Stimulated activated CD4-positive, alpha-beta T cell treated with anti-CD3 and anti-CD28 coated beads, TNF-alpha, amount 100 ng/mL, for 48 hours (primary cell): ENCODE results near the gene SMYD3.

ENCODE experiments used
- DNase-seq, 3 donors: peaks; one replicate each; pipeline ENCODE4 v3.0.0-alpha.2; 2020; ENCODE audit warnings: low read depth in 3 of 3

Gene SMYD3

GRCh38 chr1:246147524-246148461, 359.3 kb downstream of the SMYD3 start:
- DNase-seq, result no peak

DNA sequence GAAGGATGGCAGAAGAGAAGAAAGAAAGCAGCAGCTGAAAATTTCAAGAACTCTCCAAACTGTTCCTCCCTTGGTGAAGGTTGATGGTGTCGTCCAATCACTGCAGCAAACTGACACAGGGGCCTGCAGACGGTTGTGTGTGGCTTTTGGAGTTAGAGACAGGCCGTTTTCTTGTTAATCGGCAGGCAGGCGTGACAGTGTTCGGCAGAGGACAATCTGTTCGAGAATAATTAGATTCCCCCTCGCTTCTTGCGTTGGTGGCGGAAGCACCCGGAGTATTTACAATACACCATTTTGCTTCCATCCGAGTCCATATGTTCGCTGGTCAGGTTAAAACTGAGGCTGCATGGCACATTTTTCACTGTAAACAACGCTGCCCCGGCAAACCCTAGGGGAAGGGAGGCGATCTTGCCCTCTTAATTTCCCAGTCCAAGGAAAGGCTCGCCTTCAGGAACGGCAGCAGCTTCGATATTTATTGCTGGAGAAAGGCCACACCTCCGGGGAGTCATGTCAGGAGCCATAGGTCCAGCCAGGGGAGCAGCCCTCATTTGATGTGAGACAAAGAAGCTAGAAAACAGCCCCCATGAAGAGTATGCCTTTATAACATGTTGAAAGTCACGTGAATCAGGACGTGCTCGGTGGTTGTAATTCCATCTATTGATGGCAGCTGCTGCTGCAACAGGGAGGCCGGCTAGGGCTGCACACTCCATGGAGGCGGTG, 360.1 kb downstream of the SMYD3 start:
- DNase-seq, result no peak

DNA sequence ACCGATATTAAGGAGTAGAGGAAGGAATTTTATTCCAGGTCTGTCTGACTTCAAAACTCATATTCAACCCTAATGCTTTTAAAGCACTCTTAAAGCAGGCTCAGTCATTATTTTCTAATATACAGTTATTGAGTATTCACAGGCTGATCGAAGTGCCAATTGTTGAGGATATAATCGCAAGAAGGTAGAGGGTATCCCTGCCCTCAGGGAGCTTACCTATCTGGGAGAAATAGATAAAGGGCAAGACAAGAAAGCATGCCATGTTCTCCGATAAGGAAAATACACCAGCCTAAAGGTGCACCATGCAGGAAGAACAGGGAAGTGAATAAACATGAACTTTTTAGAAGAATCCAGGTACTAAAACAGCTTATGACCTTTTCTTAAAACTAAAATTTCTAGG, 361.2 kb downstream of the SMYD3 start:
- DNase-seq, result no peak

DNA sequence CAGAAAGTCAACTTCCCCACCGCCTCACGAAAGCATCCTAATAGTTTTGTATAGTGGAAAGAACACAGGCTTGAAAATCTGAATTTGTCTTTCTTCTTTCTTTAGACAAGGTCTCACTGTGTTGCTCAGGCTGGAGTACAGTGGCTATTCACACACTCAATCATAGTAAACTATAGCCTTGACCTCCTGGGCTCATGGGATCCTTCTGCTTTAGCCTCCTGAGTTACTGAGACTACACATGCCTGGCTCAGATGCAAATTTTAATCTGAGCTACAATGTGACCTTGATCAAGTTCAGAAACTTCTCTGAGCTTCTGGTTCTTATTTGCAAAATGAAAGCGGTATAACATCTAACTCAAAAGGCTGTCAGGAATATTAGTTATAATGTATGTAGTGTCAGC, 362.1 kb downstream of the SMYD3 start:
- no peak for DNase-seq

DNA sequence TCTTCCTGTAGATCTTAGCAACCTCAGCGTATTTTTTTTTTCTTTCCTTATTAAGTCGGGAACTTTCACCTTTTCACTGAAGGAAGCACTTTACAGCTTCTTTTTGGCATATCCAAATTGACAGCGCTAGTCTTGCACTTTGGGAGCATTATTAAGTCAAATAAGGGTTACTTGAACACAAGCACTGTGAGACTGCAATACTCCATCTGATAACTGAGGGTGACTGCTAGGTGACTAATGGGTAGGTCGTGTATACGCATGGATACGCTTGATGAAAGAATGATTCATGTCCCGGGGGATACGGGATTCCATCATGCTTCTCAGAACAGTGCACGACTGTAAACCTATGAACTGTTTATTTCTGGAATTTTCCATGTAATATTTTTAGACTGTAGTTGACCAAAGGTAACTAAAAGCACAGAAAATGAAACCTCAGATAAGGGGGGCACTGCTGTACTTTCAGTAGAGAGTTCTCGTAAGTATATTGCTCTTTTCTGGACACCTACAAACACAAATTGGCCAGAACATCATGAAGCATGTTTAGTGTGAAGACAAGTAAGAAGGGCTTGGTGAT, 364.7 kb downstream of the SMYD3 start:
- DNase-seq, result no peak

- DNase-seq, result no peak
Observed at GRCh38 chr1:246141306-246141705, 365.8 kb downstream of the SMYD3 start.

DNA sequence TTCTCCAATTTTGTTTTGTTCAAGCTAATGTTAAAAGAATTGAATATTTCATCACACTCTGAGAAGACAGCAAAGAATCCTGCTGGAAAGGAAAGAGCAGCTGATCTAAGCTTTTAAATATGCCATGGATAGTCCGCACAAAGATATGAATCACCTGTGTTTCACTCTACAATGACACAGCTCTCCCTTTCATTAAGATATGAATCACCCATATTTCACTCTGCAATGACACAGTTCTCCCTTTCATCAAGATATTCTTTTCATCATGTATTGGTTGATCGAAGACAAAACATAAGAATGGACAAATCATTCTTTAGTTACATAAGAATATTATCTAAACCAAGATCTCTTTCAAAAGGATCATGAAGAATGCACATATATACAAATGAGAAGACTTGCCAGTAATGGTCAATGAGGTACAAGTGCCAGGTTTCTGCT, 367.3 kb downstream of the SMYD3 start:
- DNase-seq, result no peak

DNA sequence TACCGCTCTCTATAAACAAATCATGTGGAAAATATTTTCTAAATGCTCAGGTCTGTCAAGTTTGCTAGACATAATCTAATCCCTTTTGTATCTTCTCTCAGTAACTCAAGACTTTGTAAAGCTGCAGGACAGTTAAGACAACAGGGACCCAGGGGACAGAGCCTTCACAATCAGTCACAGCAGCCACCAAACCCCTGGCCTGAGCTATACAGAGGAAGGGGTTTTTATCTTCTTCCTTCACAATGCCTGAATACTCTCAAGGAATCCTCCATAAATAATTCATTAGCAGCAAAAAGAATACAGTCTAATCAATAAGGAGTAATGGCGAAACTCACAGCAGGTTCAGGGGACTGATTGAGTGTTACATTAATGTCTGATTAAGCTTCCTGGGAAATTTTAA, 368.3 kb downstream of the SMYD3 start:
- DNase-seq, result no peak

DNA sequence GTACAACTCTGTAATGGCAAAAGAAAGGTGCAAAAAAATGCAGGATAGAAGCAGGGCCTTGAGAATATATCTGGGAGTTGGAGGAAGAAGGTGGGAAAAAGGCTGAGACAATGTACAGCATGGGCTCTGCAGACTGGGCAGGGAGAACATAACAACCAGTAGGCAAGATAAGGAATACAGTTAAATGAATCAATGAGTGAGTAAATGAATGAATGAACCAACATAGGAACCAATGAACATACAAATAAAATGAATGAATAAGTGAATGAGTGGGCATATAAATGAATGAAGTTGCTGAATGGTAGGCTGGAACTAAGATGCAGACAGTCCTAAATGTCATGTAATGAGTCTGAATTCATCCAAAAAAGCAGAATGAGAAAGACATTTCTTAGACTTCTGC, 370.6 kb downstream of the SMYD3 start:
- DNase-seq, result no peak

GRCh38 chr1:246134789-246135188, 372.3 kb downstream of the SMYD3 start:
- no peak for DNase-seq

- DNase-seq, result no peak
Observed at GRCh38 chr1:246131095-246131494, 376.0 kb downstream of the SMYD3 start.

DNA sequence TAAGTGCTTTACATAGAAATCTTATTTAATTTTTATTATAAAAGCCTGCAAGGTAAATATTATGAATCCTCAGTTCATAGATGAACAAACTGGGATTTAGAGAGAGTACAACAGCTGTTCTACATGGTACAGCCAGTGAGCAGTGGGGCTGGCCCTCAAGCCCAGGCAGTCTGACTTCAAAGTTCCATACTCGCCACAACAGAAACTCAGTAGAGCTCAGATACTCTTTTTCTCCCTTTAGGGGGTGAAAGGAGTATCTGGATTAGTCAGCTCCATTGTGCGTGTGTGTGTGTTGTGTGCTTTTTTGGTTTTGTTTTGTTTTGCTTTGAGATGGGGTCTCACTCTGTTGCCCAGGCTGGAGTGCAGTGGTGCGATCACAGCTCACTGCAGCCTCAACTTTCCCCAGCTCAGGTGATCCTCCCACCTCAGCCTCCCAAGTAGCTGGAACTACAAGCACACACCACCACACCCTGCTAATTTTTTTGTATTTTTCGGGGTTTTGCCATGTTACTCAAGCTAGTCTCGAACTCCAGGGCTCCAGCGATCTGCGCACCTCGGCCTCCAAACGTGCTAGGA, 378.5 kb downstream of the SMYD3 start:
- no peak for DNase-seq

- no peak for DNase-seq
Observed at GRCh38 chr1:246126580-246126979, 380.5 kb downstream of the SMYD3 start.

- DNase-seq, result no peak
Observed at GRCh38 chr1:246122071-246122470, 385.0 kb downstream of the SMYD3 start.

DNA sequence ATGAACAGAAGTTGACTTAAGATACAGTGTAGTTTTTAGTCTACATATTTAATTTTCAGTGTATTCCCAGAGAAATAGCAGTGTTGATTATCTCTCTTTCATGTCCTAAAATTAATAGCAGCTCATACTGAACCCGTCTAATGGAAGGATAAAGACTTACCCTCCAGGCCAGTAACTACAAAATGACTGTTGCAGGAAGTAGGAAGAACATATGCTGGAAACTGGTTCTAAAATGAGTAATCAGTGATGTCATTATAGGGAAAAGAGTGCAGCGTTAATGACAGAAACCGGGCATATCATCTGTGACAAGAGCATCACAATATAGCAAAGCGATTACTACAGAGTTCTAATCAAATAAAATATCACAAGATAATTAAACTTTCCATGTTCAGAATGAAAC, 385.5 kb downstream of the SMYD3 start:
- no peak for DNase-seq

- DNase-seq, result no peak
Observed at GRCh38 chr1:246117066-246117791, 389.9 kb downstream of the SMYD3 start.

DNA sequence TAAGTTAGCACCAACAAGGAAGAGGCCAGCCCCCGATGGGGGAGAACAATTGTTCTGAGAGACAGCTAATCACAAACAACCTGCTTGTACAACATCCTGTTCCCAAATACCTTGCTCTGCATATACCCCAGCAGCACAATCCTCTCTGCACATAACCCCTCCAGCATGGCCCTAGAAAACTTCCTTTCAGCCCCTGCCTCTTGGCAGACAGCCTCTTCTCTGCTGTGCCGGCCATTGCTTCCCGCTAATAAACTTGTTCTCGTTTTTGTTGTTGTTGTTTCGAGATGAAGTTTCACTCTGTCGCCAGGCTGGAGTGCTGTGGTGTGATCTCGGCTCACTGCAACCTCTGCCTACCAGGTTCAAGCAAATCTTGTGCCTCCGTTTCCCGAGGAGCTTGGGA, 392.7 kb downstream of the SMYD3 start:
- no peak for DNase-seq

GRCh38 chr1:246113555-246114095, 393.5 kb downstream of the SMYD3 start:
- DNase-seq, result no peak

- no peak for DNase-seq
Observed at GRCh38 chr1:246111570-246111969, 395.5 kb downstream of the SMYD3 start.

GRCh38 chr1:246110343-246111219, 396.5 kb downstream of the SMYD3 start:
- DNase-seq, result no peak
